GM23338 (cell line): ENCODE measurements around the gene ZNF469. TPM values are rescaled to one million over a fixed set of nuclear protein-coding genes. Genes with fewer than 3 reads are reported as not detected.

ENCODE experiments used
- ATAC-seq: fragments of 200-7000 bp; cut with Tn5 transposase; 3 replicates; pipeline ENCODE4 v1.9.1; 2020
- DNase-seq: peaks from one replicate; pipeline ENCODE4 v3.0.0-alpha.2; 2015; ENCODE audit warnings: low spot score
- H2AFZ ChIP-seq: fragments of 200-600 bp; sonication (generic); 2 replicates; pipeline ENCODE4 v1.8.0; 2016; ENCODE audit warnings: antibody characterized with exemption, mild to moderate bottlenecking, moderate library complexity
- H3F3A ChIP-seq: fragments of 200-600 bp; sonication (generic); replicated peaks from 2 replicates; pipeline ENCODE4 v1.8.0; 2017; ENCODE audit warnings: antibody characterized with exemption, mixed run types, low read depth
- H3K27ac ChIP-seq: fragments of 200-600 bp; sonication (generic); 2 replicates; pipeline ENCODE4 v1.6.1; 2016; ENCODE audit warnings: low read depth
- H3K27me3 ChIP-seq: fragments of 200-600 bp; sonication (generic); 2 replicates; pipeline ENCODE4 v1.8.0; 2016; ENCODE audit warnings: mild to moderate bottlenecking, mixed run types, moderate library complexity; ENCODE audit not compliant: insufficient read depth
- H3K36me3 ChIP-seq: fragments of 200-600 bp; sonication (generic); 2 replicates; pipeline ENCODE4 v1.8.0; 2016; ENCODE audit warnings: mild to moderate bottlenecking; ENCODE audit not compliant: insufficient read depth
- H3K4me1 ChIP-seq: fragments of 200-600 bp; sonication (generic); 2 replicates; pipeline ENCODE4 v1.8.0; 2016; ENCODE audit warnings: mild to moderate bottlenecking, moderate library complexity; ENCODE audit not compliant: insufficient read depth
- H3K4me2 ChIP-seq: fragments of 200-600 bp; sonication (generic); 2 replicates; pipeline ENCODE4 v1.7.1; 2017; ENCODE audit warnings: mixed run types
- H3K4me3 ChIP-seq: fragments of 200-600 bp; sonication (generic); 2 replicates; pipeline ENCODE4 v1.6.1; 2016; ENCODE audit warnings: mixed run types
- H3K79me2 ChIP-seq: fragments of 200-600 bp; sonication (generic); replicated peaks from 2 replicates; pipeline ENCODE4 v1.8.0; 2017; ENCODE audit warnings: mild to moderate bottlenecking; ENCODE audit not compliant: insufficient read depth
- H3K9me2 ChIP-seq: fragments of 200-600 bp; sonication (generic); 2 replicates; pipeline ENCODE4 v1.8.0; 2017; ENCODE audit not compliant: insufficient read depth
- H4K20me1 ChIP-seq: fragments of 200-600 bp; sonication (generic); replicated peaks from 2 replicates; pipeline ENCODE4 v1.8.0; 2017; ENCODE audit warnings: mild to moderate bottlenecking; ENCODE audit not compliant: insufficient read depth
- H3K27ac Mint-ChIP-seq: 2 replicates; pipeline ENCODE4 v1.8.0; 2020; ENCODE audit warnings: inconsistent platforms, mild to moderate bottlenecking, moderate library complexity, mixed read lengths
- H3K27me3 Mint-ChIP-seq: 3 replicates; pipeline ENCODE4 v1.8.0; 2022; ENCODE audit warnings: low read depth, mild to moderate bottlenecking, moderate library complexity, mixed read lengths, inconsistent platforms; ENCODE audit not compliant: insufficient read depth, poor library complexity
- H3K36me3 Mint-ChIP-seq: 3 replicates; pipeline ENCODE4 v1.8.0; 2021; ENCODE audit warnings: low read depth, mild to moderate bottlenecking, inconsistent platforms, moderate library complexity, mixed read lengths
- H3K4me1 Mint-ChIP-seq: 3 replicates; pipeline ENCODE4 v1.8.0; 2020; ENCODE audit warnings: mild to moderate bottlenecking, inconsistent platforms, mixed read lengths
- H3K4me3 Mint-ChIP-seq: 3 replicates; pipeline ENCODE4 v1.8.0; 2021; ENCODE audit warnings: moderate library complexity, mild to moderate bottlenecking, inconsistent platforms, mixed read lengths
- H3K9me3 Mint-ChIP-seq: 3 replicates; pipeline ENCODE4 v1.8.0; 2020; ENCODE audit warnings: moderate library complexity, mild to moderate bottlenecking, inconsistent platforms, mixed read lengths
- CREB1 ChIP-seq: fragments of 250-450 bp; sonication (Bioruptor Pico); IDR thresholded peaks from 2 replicates; pipeline ENCODE4 v1.5.0; 2020; ENCODE audit warnings: low read depth, mild to moderate bottlenecking, moderate library complexity
- EZH2 ChIP-seq: fragments of 200-600 bp; sonication (generic); IDR thresholded peaks from one replicate; pipeline ENCODE4 v1.8.0; 2017; ENCODE audit warnings: antibody characterized with exemption, mild to moderate bottlenecking, low read depth; ENCODE audit not compliant: unreplicated experiment
- EZH2phosphoT487 ChIP-seq: fragments of 200-600 bp; sonication (generic); IDR thresholded peaks from one replicate; pipeline ENCODE4 v1.8.1; 2018; ENCODE audit warnings: antibody characterized with exemption; ENCODE audit not compliant: unreplicated experiment
- NANOG ChIP-seq: IDR thresholded peaks from 2 replicates; pipeline ENCODE4 v1.6.1; 2016; ENCODE audit warnings: antibody characterized with exemption, borderline replicate concordance
- POLR2AphosphoS5 ChIP-seq: IDR thresholded peaks from 2 replicates; pipeline ENCODE4 v1.6.1; 2016; ENCODE audit warnings: antibody characterized with exemption, low read depth
- STAT1 ChIP-seq: IDR thresholded peaks from one replicate; pipeline ENCODE4 v1.6.1; 2016; ENCODE audit warnings: antibody characterized with exemption; ENCODE audit not compliant: unreplicated experiment
- ZNF331 ChIP-seq: fragments of 250-450 bp; sonication (Bioruptor Pico); IDR thresholded peaks from 2 replicates; pipeline ENCODE4 v1.5.0; 2020; ENCODE audit warnings: low read depth, mild to moderate bottlenecking, moderate library complexity
- polyA plus RNA-seq: library from polyadenylated mRNA; unstranded; fragments of >200 nt; fragmentation: Nextera tagmentation; extraction: Ambion mirVana; gene quantifications from 2 replicates; pipeline ENCODE4 v1.2.1, GENCODE V29; 2016
- total RNA-seq: library from RNA; depleted of rRNA; stranded (reverse); fragments of >200 nt; shearing (Covaris generic); gene quantifications from 2 replicates; pipeline ENCODE4 v1.2.3, GENCODE V29; 2014
- TF ChIP-seq, protein P1 (sequence below): IDR thresholded peaks from 2 replicates; pipeline ENCODE4 v1.6.1; 2016; ENCODE audit warnings: antibody characterized with exemption
- TF ChIP-seq, protein P2 (sequence below), 2 experiments: fragments of 200-600 bp in 1 of 2; sonication (generic) in 1 of 2; conservative IDR thresholded peaks; 2 replicates each; pipeline versions ENCODE4 v1.5.1 to v1.6.1; 2016 to 2017; ENCODE audit warnings: antibody characterized with exemption in 2 of 2, low read depth in 2 of 2, mild to moderate bottlenecking in 2 of 2, moderate library complexity in 1 of 2
- TF ChIP-seq, protein P3 (sequence below): fragments of 250-450 bp; sonication (Bioruptor Pico); IDR thresholded peaks from 2 replicates; pipeline ENCODE4 v1.5.0; 2020; ENCODE audit warnings: mild to moderate bottlenecking, moderate library complexity

ZNF469 gene
- total and polyA plus RNA-seq, 2 experiments from 2014 or later, result 0.23 to 1.9 TPM

DNA sequence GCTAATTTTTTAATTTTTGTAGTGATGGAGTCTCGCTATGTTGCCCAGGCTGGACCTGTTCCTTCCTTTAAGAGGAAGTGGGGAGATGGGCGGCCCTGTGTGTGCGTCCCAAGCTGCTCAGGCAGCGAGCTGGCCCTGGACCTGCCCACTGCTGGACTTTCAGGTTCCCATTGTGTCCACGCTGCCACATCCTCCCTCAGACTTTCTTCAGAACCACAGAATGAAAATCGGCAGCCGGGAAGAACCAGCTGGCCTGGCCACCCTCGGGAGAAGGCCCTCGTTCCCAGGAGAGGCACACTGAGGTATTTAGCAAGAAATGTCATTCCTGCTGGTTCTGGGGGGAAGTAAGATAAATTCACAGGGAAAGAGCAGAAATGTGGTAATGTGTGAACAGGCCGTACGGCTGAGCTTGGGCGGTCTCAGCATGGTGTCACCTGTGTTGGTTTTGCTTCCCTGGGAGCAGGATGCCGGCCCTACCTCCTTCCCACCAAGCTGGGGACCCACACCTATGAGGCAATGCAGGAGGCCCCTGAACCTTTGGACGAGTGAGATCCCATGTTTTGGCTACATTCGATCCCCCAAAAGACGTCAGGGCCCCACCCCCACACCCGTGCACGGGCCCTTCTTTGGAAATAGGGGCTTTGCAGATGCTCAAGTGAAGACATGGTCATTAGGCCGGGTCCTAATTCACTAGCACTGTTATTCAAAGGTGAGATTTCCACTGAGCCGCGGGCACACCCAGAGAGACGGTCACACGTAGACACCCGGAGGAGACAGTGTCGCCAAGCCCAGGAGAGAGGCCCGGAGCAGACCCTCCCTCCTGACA, 35.9 kb upstream of the ZNF469 start:
- ATAC-seq, result no peak
- H3K27me3 ChIP-seq, result no peaks in the 10 kb centered on the region
- no peaks in the 10 kb centered on the region for H4K20me1 ChIP-seq
- no peaks in the 10 kb centered on the region for H3K9me2 ChIP-seq
- no peaks in the 10 kb centered on the region; the same call in 2 of the 3 replicates for H3K4me1 Mint-ChIP-seq
- H3K4me1 ChIP-seq, result no peaks in the 10 kb centered on the region
- H3K27ac ChIP-seq, result no peak overlapping the region
- H3F3A ChIP-seq, result no peaks in the 10 kb centered on the region
- H2AFZ ChIP-seq, result no peak overlapping the region
- H3K9me3 Mint-ChIP-seq, result peaks cover 9% of the 10 kb centered on the region
- H3K27me3 Mint-ChIP-seq, result peaks cover 8% of the 10 kb centered on the region
- no peak overlapping the region for H3K4me2 ChIP-seq
- no peak overlapping the region for H3K4me3 ChIP-seq
- no peak overlapping the region for H3K4me3 Mint-ChIP-seq
- no peaks in the 10 kb centered on the region for H3K79me2 ChIP-seq
- no peak for DNase-seq
- no peaks in the 10 kb centered on the region for H3K36me3 ChIP-seq
- H3K36me3 Mint-ChIP-seq, result peaks cover 3% of the 10 kb centered on the region; the same call in 1 of the 3 replicates
- TF ChIP-seq EZH2, result no peak
- TF ChIP-seq, protein P1, sequence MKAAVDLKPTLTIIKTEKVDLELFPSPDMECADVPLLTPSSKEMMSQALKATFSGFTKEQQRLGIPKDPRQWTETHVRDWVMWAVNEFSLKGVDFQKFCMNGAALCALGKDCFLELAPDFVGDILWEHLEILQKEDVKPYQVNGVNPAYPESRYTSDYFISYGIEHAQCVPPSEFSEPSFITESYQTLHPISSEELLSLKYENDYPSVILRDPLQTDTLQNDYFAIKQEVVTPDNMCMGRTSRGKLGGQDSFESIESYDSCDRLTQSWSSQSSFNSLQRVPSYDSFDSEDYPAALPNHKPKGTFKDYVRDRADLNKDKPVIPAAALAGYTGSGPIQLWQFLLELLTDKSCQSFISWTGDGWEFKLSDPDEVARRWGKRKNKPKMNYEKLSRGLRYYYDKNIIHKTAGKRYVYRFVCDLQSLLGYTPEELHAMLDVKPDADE, result no peak
- no peak for TF ChIP-seq CREB1 (CRISPR knock-in tag)
- no peak for TF ChIP-seq POLR2AphosphoS5
- TF ChIP-seq NANOG, result no peak
- TF ChIP-seq STAT1, result no peak
- TF ChIP-seq, protein P2, sequence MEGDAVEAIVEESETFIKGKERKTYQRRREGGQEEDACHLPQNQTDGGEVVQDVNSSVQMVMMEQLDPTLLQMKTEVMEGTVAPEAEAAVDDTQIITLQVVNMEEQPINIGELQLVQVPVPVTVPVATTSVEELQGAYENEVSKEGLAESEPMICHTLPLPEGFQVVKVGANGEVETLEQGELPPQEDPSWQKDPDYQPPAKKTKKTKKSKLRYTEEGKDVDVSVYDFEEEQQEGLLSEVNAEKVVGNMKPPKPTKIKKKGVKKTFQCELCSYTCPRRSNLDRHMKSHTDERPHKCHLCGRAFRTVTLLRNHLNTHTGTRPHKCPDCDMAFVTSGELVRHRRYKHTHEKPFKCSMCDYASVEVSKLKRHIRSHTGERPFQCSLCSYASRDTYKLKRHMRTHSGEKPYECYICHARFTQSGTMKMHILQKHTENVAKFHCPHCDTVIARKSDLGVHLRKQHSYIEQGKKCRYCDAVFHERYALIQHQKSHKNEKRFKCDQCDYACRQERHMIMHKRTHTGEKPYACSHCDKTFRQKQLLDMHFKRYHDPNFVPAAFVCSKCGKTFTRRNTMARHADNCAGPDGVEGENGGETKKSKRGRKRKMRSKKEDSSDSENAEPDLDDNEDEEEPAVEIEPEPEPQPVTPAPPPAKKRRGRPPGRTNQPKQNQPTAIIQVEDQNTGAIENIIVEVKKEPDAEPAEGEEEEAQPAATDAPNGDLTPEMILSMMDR (conservative IDR thresholded peaks at IDR 0.05; ENCODE audit: low read depth in 2 of 2), result no peak
- H3K27ac Mint-ChIP-seq, result no peak overlapping the region

DNA sequence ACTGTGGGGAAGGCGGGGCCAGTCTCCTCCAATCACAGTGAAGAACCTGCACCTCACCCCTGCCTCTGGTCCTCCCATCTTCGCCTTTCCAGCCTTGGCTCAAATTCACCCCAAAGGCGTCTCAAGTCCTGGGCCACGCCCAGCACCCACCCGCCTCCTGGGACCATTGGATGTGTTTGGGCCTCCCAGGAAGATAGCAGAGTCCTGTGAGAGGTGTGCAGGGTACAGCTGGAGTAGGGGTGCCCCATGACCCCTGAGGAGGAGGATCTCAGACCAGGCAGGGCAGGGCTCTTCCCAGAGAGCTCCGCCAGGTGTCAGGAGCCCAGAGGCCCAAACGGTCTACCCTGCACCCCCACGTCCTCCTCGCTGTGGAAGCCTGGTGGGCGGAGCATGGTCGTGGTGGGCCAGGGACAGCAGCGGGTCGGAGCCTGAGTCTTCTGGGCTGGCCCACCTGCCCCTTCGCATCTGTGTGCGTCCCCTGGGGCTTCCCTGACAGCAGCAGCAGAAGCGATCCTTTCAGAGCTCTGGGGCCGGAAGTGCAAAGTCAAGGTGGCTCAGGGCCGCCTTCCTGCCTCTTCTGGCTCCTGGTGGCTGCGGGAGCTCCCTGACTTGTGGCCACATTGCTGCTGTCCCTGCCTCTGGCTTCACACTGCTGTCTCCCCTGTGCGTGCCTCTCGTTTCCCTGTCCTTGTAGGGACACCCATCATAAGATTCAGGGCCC, 34.9 kb upstream of the ZNF469 start:
- peaks cover 9% of the 10 kb centered on the region for H3K9me3 Mint-ChIP-seq
- H3K36me3 Mint-ChIP-seq, result peaks cover 3% of the 10 kb centered on the region; the same call in 1 of the 3 replicates
- Histone ChIP-seq H4K20me1 (no peaks in the 10 kb centered on the region), H3K27ac (no peak overlapping the region), H3K4me2 (no peak overlapping the region), H3K4me3 (no peak overlapping the region), H3F3A (no peaks in the 10 kb centered on the region), H3K27me3 (no peaks in the 10 kb centered on the region), H3K9me2 (no peaks in the 10 kb centered on the region), H3K4me1 (no peaks in the 10 kb centered on the region), H3K79me2 (no peaks in the 10 kb centered on the region), H3K36me3 (no peaks in the 10 kb centered on the region), H2AFZ (no peak overlapping the region)
- no peak overlapping the region for H3K27ac Mint-ChIP-seq
- no peak overlapping the region for H3K4me3 Mint-ChIP-seq
- no peak for ATAC-seq
- H3K27me3 Mint-ChIP-seq, result peaks cover 9% of the 10 kb centered on the region
- H3K4me1 Mint-ChIP-seq, result no peaks in the 10 kb centered on the region; the same call in 2 of the 3 replicates
- no peak for DNase-seq
- TF ChIP-seq, protein P3, sequence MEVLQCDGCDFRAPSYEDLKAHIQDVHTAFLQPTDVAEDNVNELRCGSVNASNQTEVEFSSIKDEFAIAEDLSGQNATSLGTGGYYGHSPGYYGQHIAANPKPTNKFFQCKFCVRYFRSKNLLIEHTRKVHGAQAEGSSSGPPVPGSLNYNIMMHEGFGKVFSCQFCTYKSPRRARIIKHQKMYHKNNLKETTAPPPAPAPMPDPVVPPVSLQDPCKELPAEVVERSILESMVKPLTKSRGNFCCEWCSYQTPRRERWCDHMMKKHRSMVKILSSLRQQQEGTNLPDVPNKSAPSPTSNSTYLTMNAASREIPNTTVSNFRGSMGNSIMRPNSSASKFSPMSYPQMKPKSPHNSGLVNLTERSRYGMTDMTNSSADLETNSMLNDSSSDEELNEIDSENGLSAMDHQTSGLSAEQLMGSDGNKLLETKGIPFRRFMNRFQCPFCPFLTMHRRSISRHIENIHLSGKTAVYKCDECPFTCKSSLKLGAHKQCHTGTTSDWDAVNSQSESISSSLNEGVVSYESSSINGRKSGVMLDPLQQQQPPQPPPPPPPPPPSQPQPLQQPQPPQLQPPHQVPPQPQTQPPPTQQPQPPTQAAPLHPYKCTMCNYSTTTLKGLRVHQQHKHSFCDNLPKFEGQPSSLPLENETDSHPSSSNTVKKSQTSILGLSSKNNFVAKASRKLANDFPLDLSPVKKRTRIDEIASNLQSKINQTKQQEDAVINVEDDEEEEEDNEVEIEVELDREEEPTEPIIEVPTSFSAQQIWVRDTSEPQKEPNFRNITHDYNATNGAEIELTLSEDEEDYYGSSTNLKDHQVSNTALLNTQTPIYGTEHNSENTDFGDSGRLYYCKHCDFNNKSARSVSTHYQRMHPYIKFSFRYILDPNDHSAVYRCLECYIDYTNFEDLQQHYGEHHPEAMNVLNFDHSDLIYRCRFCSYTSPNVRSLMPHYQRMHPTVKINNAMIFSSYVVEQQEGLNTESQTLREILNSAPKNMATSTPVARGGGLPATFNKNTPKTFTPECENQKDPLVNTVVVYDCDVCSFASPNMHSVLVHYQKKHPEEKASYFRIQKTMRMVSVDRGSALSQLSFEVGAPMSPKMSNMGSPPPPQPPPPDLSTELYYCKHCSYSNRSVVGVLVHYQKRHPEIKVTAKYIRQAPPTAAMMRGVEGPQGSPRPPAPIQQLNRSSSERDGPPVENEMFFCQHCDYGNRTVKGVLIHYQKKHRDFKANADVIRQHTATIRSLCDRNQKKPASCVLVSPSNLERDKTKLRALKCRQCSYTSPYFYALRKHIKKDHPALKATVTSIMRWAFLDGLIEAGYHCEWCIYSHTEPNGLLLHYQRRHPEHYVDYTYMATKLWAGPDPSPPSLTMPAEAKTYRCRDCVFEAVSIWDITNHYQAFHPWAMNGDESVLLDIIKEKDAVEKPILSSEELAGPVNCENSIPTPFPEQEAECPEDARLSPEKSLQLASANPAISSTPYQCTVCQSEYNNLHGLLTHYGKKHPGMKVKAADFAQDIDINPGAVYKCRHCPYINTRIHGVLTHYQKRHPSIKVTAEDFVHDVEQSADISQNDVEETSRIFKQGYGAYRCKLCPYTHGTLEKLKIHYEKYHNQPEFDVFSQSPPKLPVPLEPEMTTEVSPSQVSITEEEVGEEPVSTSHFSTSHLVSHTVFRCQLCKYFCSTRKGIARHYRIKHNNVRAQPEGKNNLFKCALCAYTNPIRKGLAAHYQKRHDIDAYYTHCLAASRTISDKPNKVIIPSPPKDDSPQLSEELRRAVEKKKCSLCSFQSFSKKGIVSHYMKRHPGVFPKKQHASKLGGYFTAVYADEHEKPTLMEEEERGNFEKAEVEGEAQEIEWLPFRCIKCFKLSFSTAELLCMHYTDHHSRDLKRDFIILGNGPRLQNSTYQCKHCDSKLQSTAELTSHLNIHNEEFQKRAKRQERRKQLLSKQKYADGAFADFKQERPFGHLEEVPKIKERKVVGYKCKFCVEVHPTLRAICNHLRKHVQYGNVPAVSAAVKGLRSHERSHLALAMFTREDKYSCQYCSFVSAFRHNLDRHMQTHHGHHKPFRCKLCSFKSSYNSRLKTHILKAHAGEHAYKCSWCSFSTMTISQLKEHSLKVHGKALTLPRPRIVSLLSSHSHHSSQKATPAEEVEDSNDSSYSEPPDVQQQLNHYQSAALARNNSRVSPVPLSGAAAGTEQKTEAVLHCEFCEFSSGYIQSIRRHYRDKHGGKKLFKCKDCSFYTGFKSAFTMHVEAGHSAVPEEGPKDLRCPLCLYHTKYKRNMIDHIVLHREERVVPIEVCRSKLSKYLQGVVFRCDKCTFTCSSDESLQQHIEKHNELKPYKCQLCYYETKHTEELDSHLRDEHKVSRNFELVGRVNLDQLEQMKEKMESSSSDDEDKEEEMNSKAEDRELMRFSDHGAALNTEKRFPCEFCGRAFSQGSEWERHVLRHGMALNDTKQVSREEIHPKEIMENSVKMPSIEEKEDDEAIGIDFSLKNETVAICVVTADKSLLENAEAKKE (CRISPR knock-in tag), result no peak
- TF ChIP-seq ZNF331 (CRISPR knock-in tag) (no peak), STAT1 (no peak), EZH2phosphoT487 (no peak), POLR2AphosphoS5 (no peak), EZH2 (no peak)
